ENCODE measurements around the gene SOCS6. TPM values are rescaled to one million over a fixed set of nuclear protein-coding genes. Genes with fewer than 3 reads are reported as not detected.

The SOCS6 gene
- polyA plus RNA-seq, 4 donors = 10.3 to 42.6 (median 13.2) TPM

- 33 to 67% (median 57%) methylated on average over 2 of the region's 2 CpGs for WGBS, 3 donors
- FAIRE-seq (no peak), DNase-seq (no peak)
- Histone ChIP-seq H3K4me3 (ENCODE audit: low read depth in 1 of 3, low read length in 3 of 3) (no peak overlapping the region), H3K4me1 (ENCODE audit: control insufficient read depth in 3 of 3, insufficient read depth in 2 of 3, low read depth in 1 of 3, low read length in 2 of 3) (peaks cover 0 to 3% (median 3%) of the 10 kb centered on the region in 3 donors), H3K36me3 (ENCODE audit: control insufficient read depth in 3 of 3, insufficient read depth in 2 of 3, low read depth in 1 of 3, low read length in 3 of 3) (peaks cover 4 to 23% (median 10%) of the 10 kb centered on the region in 3 donors), H3K9me3 (ENCODE audit: control insufficient read depth in 2 of 2, insufficient read depth in 1 of 2, low read depth in 1 of 2, low read length in 1 of 2) (no peaks in the 10 kb centered on the region), H3K27me3 (ENCODE audit: control insufficient read depth in 3 of 3, insufficient read depth in 3 of 3, low read length in 3 of 3) (no peaks in the 10 kb centered on the region), H3K27ac (ENCODE audit: low read depth in 1 of 3, low read length in 2 of 3) (no peak overlapping the region)
Observed at GRCh38 chr18:70322385-70322784, 33.5 kb downstream of the SOCS6 start.

GRCh38 chr18:70322928-70323327, 34.1 kb downstream of the SOCS6 start:
- Histone ChIP-seq H3K27me3 (ENCODE audit: control insufficient read depth in 3 of 3, insufficient read depth in 3 of 3, low read length in 3 of 3) (no peaks in the 10 kb centered on the region), H3K4me1 (ENCODE audit: control insufficient read depth in 3 of 3, insufficient read depth in 2 of 3, low read depth in 1 of 3, low read length in 2 of 3) (peaks cover 0 to 3% (median 3%) of the 10 kb centered on the region in 3 donors), H3K4me3 (ENCODE audit: low read depth in 1 of 3, low read length in 3 of 3) (no peak overlapping the region), H3K27ac (ENCODE audit: low read depth in 1 of 3, low read length in 2 of 3) (no peak overlapping the region), H3K9me3 (ENCODE audit: control insufficient read depth in 2 of 2, insufficient read depth in 1 of 2, low read depth in 1 of 2, low read length in 1 of 2) (no peaks in the 10 kb centered on the region), H3K36me3 (ENCODE audit: control insufficient read depth in 3 of 3, insufficient read depth in 2 of 3, low read depth in 1 of 3, low read length in 3 of 3) (peaks cover 4 to 20% (median 10%) of the 10 kb centered on the region in 3 donors)
- FAIRE-seq (no peak), DNase-seq (peak in 1 of 2 donors; percentile 42)
- WGBS, 3 donors = 76 to 84% (median 83%) methylated on average over 5 of the region's 5 CpGs

- no peak for FAIRE-seq
- WGBS, 3 donors = 90 to 96% (median 95%) methylated on average over 20 of the region's 20 CpGs
Observed at GRCh38 chr18:70324897-70325296, 36.1 kb downstream of the SOCS6 start.

GRCh38 chr18:70326255-70326654, 37.4 kb downstream of the SOCS6 start:
- 85 to 100% (median 90%) methylated on average over 1 of the region's 1 CpG for WGBS, 3 donors
- no peak overlapping the region for H3K4me3 ChIP-seq (ENCODE audit: low read depth in 1 of 3, low read length in 3 of 3)
- H3K36me3 ChIP-seq (ENCODE audit: control insufficient read depth in 3 of 3, insufficient read depth in 2 of 3, low read depth in 1 of 3, low read length in 3 of 3) = peaks cover 4 to 22% (median 10%) of the 10 kb centered on the region in 3 donors
- H3K4me1 ChIP-seq (ENCODE audit: control insufficient read depth in 3 of 3, insufficient read depth in 2 of 3, low read depth in 1 of 3, low read length in 2 of 3) = peaks cover 0 to 3% (median 3%) of the 10 kb centered on the region in 3 donors
- FAIRE-seq (no peak), DNase-seq (no peak)
- H3K27ac ChIP-seq (ENCODE audit: low read depth in 1 of 3, low read length in 2 of 3) = no peak overlapping the region
- H3K27me3 ChIP-seq (ENCODE audit: control insufficient read depth in 3 of 3, insufficient read depth in 3 of 3, low read length in 3 of 3) = no peaks in the 10 kb centered on the region
- no peaks in the 10 kb centered on the region for H3K9me3 ChIP-seq (ENCODE audit: control insufficient read depth in 2 of 2, insufficient read depth in 1 of 2, low read depth in 1 of 2, low read length in 1 of 2)

More at GRCh38 chr18:70324897-70325296, 36.1 kb downstream of the SOCS6 start:
- H3K4me3 ChIP-seq (ENCODE audit: low read depth in 1 of 3, low read length in 3 of 3) = no peak overlapping the region
- H3K36me3 ChIP-seq (ENCODE audit: control insufficient read depth in 3 of 3, insufficient read depth in 2 of 3, low read depth in 1 of 3, low read length in 3 of 3) = peaks cover 4 to 19% (median 10%) of the 10 kb centered on the region in 3 donors
- H3K9me3 ChIP-seq (ENCODE audit: control insufficient read depth in 2 of 2, insufficient read depth in 1 of 2, low read depth in 1 of 2, low read length in 1 of 2) = no peaks in the 10 kb centered on the region
- peaks cover 0 to 3% (median 3%) of the 10 kb centered on the region in 3 donors for H3K4me1 ChIP-seq (ENCODE audit: control insufficient read depth in 3 of 3, insufficient read depth in 2 of 3, low read depth in 1 of 3, low read length in 2 of 3)
- no peaks in the 10 kb centered on the region for H3K27me3 ChIP-seq (ENCODE audit: control insufficient read depth in 3 of 3, insufficient read depth in 3 of 3, low read length in 3 of 3)
- no peak for DNase-seq
- no peak overlapping the region for H3K27ac ChIP-seq (ENCODE audit: low read depth in 1 of 3, low read length in 2 of 3)

GRCh38 chr18:70328169-70328568, 39.3 kb downstream of the SOCS6 start:
- no peak for FAIRE-seq
- peaks cover 5 to 22% (median 10%) of the 10 kb centered on the region in 3 donors for H3K36me3 ChIP-seq (ENCODE audit: control insufficient read depth in 3 of 3, insufficient read depth in 2 of 3, low read depth in 1 of 3, low read length in 3 of 3)
- H3K27me3 ChIP-seq (ENCODE audit: control insufficient read depth in 3 of 3, insufficient read depth in 3 of 3, low read length in 3 of 3) = no peaks in the 10 kb centered on the region
- no peak overlapping the region for H3K4me3 ChIP-seq (ENCODE audit: low read depth in 1 of 3, low read length in 3 of 3)
- 82 to 92% (median 92%) methylated on average over 4 of the region's 4 CpGs for WGBS, 3 donors
- H3K9me3 ChIP-seq (ENCODE audit: control insufficient read depth in 2 of 2, insufficient read depth in 1 of 2, low read depth in 1 of 2, low read length in 1 of 2) = no peaks in the 10 kb centered on the region
- no peak for DNase-seq
- no peaks in the 10 kb centered on the region for H3K4me1 ChIP-seq (ENCODE audit: control insufficient read depth in 3 of 3, insufficient read depth in 2 of 3, low read depth in 1 of 3, low read length in 2 of 3)
- no peak overlapping the region for H3K27ac ChIP-seq (ENCODE audit: low read depth in 1 of 3, low read length in 2 of 3)

- H3K27ac ChIP-seq (ENCODE audit: low read depth in 1 of 3, low read length in 2 of 3) = no peak overlapping the region
- no peak for DNase-seq
- no peaks in the 10 kb centered on the region for H3K4me1 ChIP-seq (ENCODE audit: control insufficient read depth in 3 of 3, insufficient read depth in 2 of 3, low read depth in 1 of 3, low read length in 2 of 3)
- H3K27me3 ChIP-seq (ENCODE audit: control insufficient read depth in 3 of 3, insufficient read depth in 3 of 3, low read length in 3 of 3) = no peaks in the 10 kb centered on the region
- 62 to 89% (median 78%) methylated on average over 2 of the region's 2 CpGs for WGBS, 3 donors
- FAIRE-seq = no peak
- H3K9me3 ChIP-seq (ENCODE audit: control insufficient read depth in 2 of 2, insufficient read depth in 1 of 2, low read depth in 1 of 2, low read length in 1 of 2) = peaks cover 0 to 3% of the 10 kb centered on the region in 2 donors
- H3K4me3 ChIP-seq (ENCODE audit: low read depth in 1 of 3, low read length in 3 of 3) = no peak overlapping the region
- H3K36me3 ChIP-seq (ENCODE audit: control insufficient read depth in 3 of 3, insufficient read depth in 2 of 3, low read depth in 1 of 3, low read length in 3 of 3) = peaks cover 5 to 18% (median 10%) of the 10 kb centered on the region in 3 donors
Observed at GRCh38 chr18:70329071-70329470, 40.2 kb downstream of the SOCS6 start.

GRCh38 chr18:70330887-70331286, 42.0 kb downstream of the SOCS6 start:
- no peaks in the 10 kb centered on the region for H3K27me3 ChIP-seq (ENCODE audit: control insufficient read depth in 3 of 3, insufficient read depth in 3 of 3, low read length in 3 of 3)
- no peak overlapping the region for H3K27ac ChIP-seq (ENCODE audit: low read depth in 1 of 3, low read length in 2 of 3)
- DNase-seq (no peak), FAIRE-seq (no peak)
- H3K4me1 ChIP-seq (ENCODE audit: control insufficient read depth in 3 of 3, insufficient read depth in 2 of 3, low read depth in 1 of 3, low read length in 2 of 3) = no peaks in the 10 kb centered on the region
- no peak overlapping the region for H3K4me3 ChIP-seq (ENCODE audit: low read depth in 1 of 3, low read length in 3 of 3)
- H3K9me3 ChIP-seq (ENCODE audit: control insufficient read depth in 2 of 2, insufficient read depth in 1 of 2, low read depth in 1 of 2, low read length in 1 of 2) = peaks cover 0 to 12% of the 10 kb centered on the region in 2 donors
- peaks cover 0 to 4% (median 1%) of the 10 kb centered on the region in 3 donors for H3K36me3 ChIP-seq (ENCODE audit: control insufficient read depth in 3 of 3, insufficient read depth in 2 of 3, low read depth in 1 of 3, low read length in 3 of 3)
- 60 to 77% (median 69%) methylated on average over 6 of the region's 6 CpGs for WGBS, 3 donors

- Histone ChIP-seq H3K36me3 (ENCODE audit: control insufficient read depth in 3 of 3, insufficient read depth in 2 of 3, low read depth in 1 of 3, low read length in 3 of 3) (peaks cover 0 to 3% (median 1%) of the 10 kb centered on the region in 3 donors), H3K4me1 (ENCODE audit: control insufficient read depth in 3 of 3, insufficient read depth in 2 of 3, low read depth in 1 of 3, low read length in 2 of 3) (no peaks in the 10 kb centered on the region), H3K4me3 (ENCODE audit: low read depth in 1 of 3, low read length in 3 of 3) (no peak overlapping the region), H3K27ac (ENCODE audit: low read depth in 1 of 3, low read length in 2 of 3) (no peak overlapping the region), H3K9me3 (ENCODE audit: control insufficient read depth in 2 of 2, insufficient read depth in 1 of 2, low read depth in 1 of 2, low read length in 1 of 2) (peaks cover 0 to 12% of the 10 kb centered on the region in 2 donors), H3K27me3 (ENCODE audit: control insufficient read depth in 3 of 3, insufficient read depth in 3 of 3, low read length in 3 of 3) (no peaks in the 10 kb centered on the region)
- FAIRE-seq = no peak
- 76 to 86% (median 82%) methylated on average over 5 of the region's 5 CpGs for WGBS, 3 donors
- DNase-seq = no peak
Observed at GRCh38 chr18:70331456-70332097, 42.7 kb downstream of the SOCS6 start.

Data from small intestine (tissue), 7 donors.